A673 (cell line): Measurements from ENCODE around the gene GPR157.

Source experiments
- CTCF ChIP-seq: fragments of 300-800, 200-600 bp; sonication (generic); conservative IDR thresholded peaks from 2 replicates; pipeline ENCODE4 v1.5.1; 2017; ENCODE audit warnings: low read depth, mild to moderate bottlenecking, antibody characterized with exemption, low read length, moderate library complexity, mixed read lengths
- EZH2 ChIP-seq: fragments of 200-600 bp; sonication (generic); IDR thresholded peaks from 2 replicates; pipeline ENCODE4 v1.6.1; 2017; ENCODE audit warnings: borderline replicate concordance, low read depth, mild to moderate bottlenecking, mixed read lengths, antibody characterized with exemption, low read length; ENCODE audit not compliant: poor library complexity, severe bottlenecking

DNA sequence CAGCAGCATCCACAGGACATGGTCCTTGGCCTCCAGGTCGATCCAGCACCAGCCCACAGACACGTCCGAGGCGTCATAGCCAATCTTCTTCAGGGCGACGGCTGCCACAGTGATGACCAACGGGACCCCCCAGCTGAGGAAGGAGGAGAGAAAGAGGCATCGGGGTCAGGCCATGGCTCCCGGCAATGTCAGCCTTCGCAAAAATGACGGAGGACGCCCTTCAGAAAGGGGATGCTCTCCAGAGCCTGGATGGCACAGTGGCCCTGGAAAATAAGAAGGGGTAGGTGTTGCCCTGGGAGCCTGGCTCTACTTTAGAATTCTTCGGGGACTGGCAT, 17.6 kb downstream of the GPR157 start:
- TF ChIP-seq CTCF (no peak), EZH2 (no peak)
